ENCODE data around the gene SRXN1.
"Not testable (repeated sequence)": the region's sequence is repeated elsewhere in the genome, so short reads cannot be mapped to it uniquely, and the experiment has no call there.

The SRXN1 gene

GRCh38 chr20:642398-643174 is 10.4 kb downstream of the SRXN1 start:
- TF ChIP-seq, protein P1, sequence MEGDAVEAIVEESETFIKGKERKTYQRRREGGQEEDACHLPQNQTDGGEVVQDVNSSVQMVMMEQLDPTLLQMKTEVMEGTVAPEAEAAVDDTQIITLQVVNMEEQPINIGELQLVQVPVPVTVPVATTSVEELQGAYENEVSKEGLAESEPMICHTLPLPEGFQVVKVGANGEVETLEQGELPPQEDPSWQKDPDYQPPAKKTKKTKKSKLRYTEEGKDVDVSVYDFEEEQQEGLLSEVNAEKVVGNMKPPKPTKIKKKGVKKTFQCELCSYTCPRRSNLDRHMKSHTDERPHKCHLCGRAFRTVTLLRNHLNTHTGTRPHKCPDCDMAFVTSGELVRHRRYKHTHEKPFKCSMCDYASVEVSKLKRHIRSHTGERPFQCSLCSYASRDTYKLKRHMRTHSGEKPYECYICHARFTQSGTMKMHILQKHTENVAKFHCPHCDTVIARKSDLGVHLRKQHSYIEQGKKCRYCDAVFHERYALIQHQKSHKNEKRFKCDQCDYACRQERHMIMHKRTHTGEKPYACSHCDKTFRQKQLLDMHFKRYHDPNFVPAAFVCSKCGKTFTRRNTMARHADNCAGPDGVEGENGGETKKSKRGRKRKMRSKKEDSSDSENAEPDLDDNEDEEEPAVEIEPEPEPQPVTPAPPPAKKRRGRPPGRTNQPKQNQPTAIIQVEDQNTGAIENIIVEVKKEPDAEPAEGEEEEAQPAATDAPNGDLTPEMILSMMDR (conservative IDR thresholded peaks at IDR 0.05; ENCODE audit: low read depth, low read length) = no peak
- DNase-seq (ENCODE audit: low read depth) = no peak
- peak overlapping the region; percentile 37 for H3K4me3 ChIP-seq (ENCODE audit: low read depth, low read length)

DNA sequence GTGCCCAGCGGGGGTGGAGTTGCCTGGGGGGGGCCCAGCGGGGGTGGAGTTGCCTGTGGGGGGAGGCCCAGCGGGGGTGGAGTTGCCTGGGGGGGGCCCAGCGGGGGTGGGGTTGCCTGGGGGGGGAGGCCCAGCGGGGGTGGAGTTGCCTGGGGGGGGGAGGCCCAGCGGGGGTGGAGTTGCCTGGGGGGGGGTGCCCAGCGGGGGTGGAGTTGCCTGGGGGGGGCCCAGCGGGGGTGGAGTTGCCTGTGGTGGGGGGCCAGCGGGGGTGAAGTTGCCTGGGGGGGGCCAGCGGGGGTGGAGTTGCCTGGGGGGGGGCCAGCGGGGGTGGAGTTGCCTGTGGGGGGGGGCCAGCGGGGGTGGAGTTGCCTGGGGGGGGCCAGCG is 11.0 kb downstream of the SRXN1 start:
- H3K4me3 ChIP-seq (ENCODE audit: low read depth, low read length) = not testable (repeated sequence)

GRCh38 chr20:641516-641875 is 11.5 kb downstream of the SRXN1 start:
- TF ChIP-seq, protein P1 (conservative IDR thresholded peaks at IDR 0.05; ENCODE audit: low read depth, low read length) = no peak
- no peak for DNase-seq (ENCODE audit: low read depth)

More for the DNA sequence above, 11.0 kb downstream of the SRXN1 start:
- not testable (repeated sequence) for DNase-seq (ENCODE audit: low read depth)

GRCh38 chr20:640674-641515 is 12.1 kb downstream of the SRXN1 start:
- TF ChIP-seq, protein P1 (conservative IDR thresholded peaks at IDR 0.05; ENCODE audit: low read depth, low read length) = no peak
- H3K4me3 ChIP-seq (ENCODE audit: low read depth, low read length) = no peak overlapping the region
- no peak for DNase-seq (ENCODE audit: low read depth)

More at GRCh38 chr20:641516-641875, 11.5 kb downstream of the SRXN1 start:
- no peak overlapping the region for H3K4me3 ChIP-seq (ENCODE audit: low read depth, low read length)

DNA sequence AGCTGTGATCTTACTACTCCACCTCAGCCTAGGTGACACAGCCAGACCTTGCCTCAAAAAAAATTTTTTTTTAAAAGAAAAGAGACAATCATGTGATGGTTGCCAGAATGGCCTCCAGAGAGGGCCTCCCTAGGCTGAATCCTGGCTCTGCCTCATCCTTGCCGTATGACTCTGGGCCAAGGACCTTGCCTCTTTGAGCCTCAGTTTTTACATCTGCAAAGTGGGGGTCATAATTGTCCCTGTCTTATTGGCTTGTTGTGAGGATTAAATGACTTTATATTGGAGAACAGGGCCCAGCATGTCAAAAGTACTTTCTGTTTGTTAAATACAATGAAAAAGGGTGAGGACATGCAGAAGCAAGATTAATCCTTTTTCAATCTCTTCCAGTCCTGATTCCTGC is 14.4 kb downstream of the SRXN1 start:
- DNase-seq (ENCODE audit: low read depth) = no peak
- TF ChIP-seq, protein P1 (conservative IDR thresholded peaks at IDR 0.05; ENCODE audit: low read depth, low read length) = no peak
- no peak overlapping the region for H3K4me3 ChIP-seq (ENCODE audit: low read depth, low read length)

GRCh38 chr20:637559-637958 is 15.4 kb downstream of the SRXN1 start:
- no peak overlapping the region for H3K4me3 ChIP-seq (ENCODE audit: low read depth, low read length)
- TF ChIP-seq, protein P1 (conservative IDR thresholded peaks at IDR 0.05; ENCODE audit: low read depth, low read length) = no peak

GRCh38 chr20:635893-636338 is 17.1 kb downstream of the SRXN1 start:
- no peak for DNase-seq (ENCODE audit: low read depth)

More at GRCh38 chr20:637559-637958, 15.4 kb downstream of the SRXN1 start:
- no peak for DNase-seq (ENCODE audit: low read depth)

More at GRCh38 chr20:635893-636338, 17.1 kb downstream of the SRXN1 start:
- H3K4me3 ChIP-seq (ENCODE audit: low read depth, low read length) = no peak overlapping the region
- TF ChIP-seq, protein P1 (conservative IDR thresholded peaks at IDR 0.05; ENCODE audit: low read depth, low read length) = no peak
